HCT116 (cell line): Measurements from ENCODE around the gene DNMT1.

Source experiments
- CTCF ChIP-seq, 3 experiments: fragments of 200-600 bp in 1 of 3; sonication (generic) in 1 of 3; IDR thresholded peaks in 2 of 3; conservative IDR thresholded peaks in 1 of 3; 2 replicates each; pipeline ENCODE4 v1.5.1; 2012 to 2017; ENCODE audit warnings: low read depth in 2 of 3, low read length in 2 of 3, antibody characterized with exemption in 1 of 3, borderline replicate concordance in 1 of 3, control low read depth in 1 of 3, mild to moderate bottlenecking in 1 of 3, mixed read lengths in 1 of 3, mixed run types in 1 of 3, moderate library complexity in 1 of 3; ENCODE audit not compliant: insufficient read depth in 1 of 3
- ELF1 ChIP-seq: IDR thresholded peaks from 2 replicates; pipeline ENCODE4 v1.6.1; 2012; ENCODE audit warnings: low read depth, borderline replicate concordance
- EZH2 ChIP-seq: fragments of 200-600 bp; sonication (generic); IDR thresholded peaks from 2 replicates; pipeline ENCODE4 v1.6.1; 2017; ENCODE audit warnings: antibody characterized with exemption, mixed run types
- POLR2A ChIP-seq: IDR thresholded peaks from 2 replicates; pipeline ENCODE4 v1.7.0; 2011; ENCODE audit warnings: borderline replicate concordance; ENCODE audit not compliant: insufficient read depth, insufficient read length; ENCODE audit errors: extremely low read depth
- POLR2AphosphoS5 ChIP-seq: IDR thresholded peaks from 2 replicates; pipeline ENCODE4 v1.6.1; 2011; ENCODE audit warnings: mild to moderate bottlenecking, low read depth, low read length, moderate library complexity
- REST ChIP-seq: IDR thresholded peaks from 2 replicates; pipeline ENCODE4 v1.6.1; 2012; ENCODE audit warnings: low read depth

GRCh38 chr19:10222201-10222890, 27.6 kb upstream of the DNMT1 start:
- TF ChIP-seq REST = no peak
- no peak for TF ChIP-seq CTCF (IDR thresholded peaks at IDR 0.05 in 2 of 3, conservative IDR thresholded peaks at IDR 0.05 in 1 of 3; ENCODE audit: borderline replicate concordance in 1 of 3, insufficient read depth in 1 of 3, low read depth in 2 of 3, low read length in 2 of 3)
- TF ChIP-seq POLR2A = no peak
- TF ChIP-seq POLR2AphosphoS5 = no peak
- no peak for TF ChIP-seq EZH2
- TF ChIP-seq ELF1 = no peak
